ENCODE data around the gene ZNF341.

The ZNF341 gene

DNA sequence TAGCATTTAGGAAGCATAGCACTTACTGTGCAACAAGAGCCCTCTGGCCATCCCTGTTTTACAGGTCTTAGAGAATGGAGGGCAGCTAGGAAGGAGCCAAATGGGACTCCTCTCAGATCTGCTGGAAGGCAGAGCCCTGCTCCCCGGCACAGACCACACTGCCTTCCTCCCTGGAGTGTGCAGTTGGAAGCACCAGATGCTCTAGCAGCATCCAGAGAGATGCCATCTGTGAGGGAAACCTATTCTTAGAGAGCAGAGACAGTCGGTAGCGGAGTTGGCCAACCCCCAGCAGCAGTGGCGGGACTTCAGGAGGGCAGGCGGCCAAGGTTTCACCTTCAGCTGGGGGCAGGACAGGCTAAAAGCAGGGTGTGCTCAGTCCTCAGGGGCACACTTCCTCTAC lies 28.9 kb upstream of the ZNF341 start:
- DNase-seq (ENCODE audit: low spot score): no peak

DNA sequence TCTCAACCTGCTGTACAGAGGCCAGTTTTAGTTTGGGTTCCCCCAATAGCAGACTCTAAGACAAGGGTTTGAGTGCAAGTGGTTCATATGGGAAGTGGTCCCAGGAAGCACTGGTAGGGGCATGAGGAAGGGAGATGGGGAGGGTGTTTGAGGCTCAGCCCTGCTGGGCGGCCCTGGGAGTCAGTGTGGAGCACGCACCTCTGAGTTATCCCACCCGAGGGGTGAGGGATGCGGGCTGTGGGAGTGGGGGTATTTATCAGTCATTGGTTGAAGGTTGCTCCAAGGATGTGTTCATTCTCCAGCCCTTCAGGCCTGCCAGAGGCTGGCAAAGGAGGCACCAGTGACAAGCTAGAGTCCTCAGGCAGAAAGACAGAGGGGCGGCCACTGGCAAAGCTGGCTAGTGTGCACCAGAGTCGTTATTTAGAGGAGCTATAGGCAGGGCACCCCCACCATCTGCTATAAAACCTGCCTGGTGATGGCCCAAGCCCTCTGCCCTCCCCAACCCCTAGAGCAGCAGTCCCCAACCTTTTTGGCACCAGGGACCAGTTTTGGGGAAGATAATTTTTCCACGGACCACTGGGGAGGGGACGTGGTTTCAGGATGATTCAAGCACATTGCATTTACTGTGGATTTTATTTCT lies 28.2 kb upstream of the ZNF341 start:
- no peak for DNase-seq (ENCODE audit: low spot score)

DNA sequence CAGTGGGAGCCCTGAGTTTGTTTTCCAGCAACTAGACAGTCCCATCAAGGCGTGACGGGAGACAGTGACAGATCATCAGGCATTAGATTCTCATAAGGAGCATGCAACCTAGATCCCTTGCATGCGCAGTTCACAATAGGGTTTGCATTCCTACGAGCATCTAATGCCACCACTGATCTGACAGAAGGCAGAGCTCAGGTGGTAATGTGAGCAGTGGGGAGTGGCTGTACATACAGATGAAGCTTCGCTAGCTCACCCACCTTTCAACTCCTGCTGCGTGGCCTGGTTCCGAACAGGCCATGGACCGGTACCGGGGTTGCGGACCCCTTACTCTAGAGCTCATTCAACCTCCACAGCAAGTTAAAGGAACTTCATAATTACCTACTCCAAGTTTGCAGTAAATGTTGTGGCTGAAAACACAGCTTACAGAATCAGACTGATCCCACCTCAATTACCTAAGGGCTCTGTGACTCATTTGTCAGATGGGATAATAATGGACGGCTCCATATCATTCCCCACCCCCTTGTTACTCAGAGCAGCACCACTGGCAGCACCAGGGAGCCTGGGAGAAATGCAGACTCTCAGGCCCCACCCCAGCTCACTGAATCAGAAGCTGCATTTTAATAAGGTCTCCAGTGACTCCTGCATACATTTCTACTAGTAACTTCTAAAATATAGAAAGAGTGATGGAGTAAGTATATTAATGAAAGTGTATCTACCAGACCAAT lies 27.4 kb upstream of the ZNF341 start:
- no peak for DNase-seq (ENCODE audit: low spot score)

DNA sequence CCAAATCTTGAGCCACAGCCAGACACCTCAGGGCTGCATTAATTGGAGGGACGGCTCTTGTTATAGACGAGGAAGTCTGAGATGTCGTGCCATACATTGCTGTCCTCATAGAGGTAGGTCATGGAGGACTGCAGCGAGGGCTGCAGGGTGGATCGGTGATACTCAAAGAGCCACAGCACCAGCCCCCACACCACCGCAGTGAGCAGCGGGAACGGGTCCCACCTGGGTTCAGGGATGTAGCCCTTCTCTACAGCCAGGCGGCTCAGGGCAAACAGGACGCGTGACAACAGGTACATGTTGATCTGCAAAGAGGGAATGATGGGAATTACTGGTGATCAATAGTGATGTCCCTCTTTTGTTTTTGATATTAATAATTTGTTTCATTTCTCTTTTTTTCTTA lies 24.1 kb upstream of the ZNF341 start:
- DNase-seq (ENCODE audit: low spot score): no peak

DNA sequence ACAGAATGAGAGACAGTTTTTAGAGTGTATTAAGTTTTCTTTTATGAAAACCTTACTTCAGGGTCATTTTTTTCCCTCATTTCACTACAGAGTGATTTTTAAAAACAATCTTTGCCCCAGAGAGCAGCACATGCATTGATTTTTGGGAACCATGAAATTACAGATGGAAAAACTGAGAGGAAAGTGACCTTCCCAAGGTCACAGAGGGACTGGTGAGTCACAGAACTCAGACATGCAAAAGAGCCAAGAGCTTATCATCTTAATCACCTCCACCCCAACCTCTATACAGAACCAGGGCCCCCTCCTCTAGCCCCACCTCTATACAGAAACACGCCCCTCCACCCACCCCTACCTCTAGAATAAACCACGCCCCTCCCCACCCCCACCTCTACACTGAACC lies 22.4 kb upstream of the ZNF341 start:
- no peak for DNase-seq (ENCODE audit: low spot score)

DNA sequence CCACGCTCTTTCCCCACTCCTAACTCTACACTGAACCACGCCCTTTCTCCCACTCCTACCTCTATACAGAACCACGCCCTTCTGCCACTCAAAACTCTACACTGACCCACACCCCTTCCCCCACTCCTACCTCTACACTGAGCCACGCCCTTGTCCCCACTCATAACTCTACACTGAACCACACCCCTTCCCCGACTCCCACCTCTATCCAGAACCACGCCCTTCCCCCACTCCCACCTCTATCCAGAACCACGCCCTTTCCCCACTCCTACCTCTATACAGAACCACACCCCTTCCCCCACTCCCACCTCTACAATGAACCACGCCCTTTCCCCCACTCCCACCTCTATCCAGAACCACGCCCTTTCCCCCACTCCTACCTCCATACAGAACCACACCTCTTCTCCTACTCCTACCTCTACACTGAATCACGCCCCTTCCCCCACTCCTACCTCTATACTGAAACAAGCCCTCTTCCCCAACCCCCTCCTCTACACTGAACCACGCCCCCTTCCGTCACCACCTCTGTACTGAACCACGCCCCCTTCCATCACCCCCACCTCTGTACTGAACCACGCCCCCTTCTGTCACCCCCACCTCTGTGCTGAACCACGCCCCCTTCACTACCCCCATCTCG lies 21.8 kb upstream of the ZNF341 start:
- DNase-seq (ENCODE audit: low spot score): no peak

DNA sequence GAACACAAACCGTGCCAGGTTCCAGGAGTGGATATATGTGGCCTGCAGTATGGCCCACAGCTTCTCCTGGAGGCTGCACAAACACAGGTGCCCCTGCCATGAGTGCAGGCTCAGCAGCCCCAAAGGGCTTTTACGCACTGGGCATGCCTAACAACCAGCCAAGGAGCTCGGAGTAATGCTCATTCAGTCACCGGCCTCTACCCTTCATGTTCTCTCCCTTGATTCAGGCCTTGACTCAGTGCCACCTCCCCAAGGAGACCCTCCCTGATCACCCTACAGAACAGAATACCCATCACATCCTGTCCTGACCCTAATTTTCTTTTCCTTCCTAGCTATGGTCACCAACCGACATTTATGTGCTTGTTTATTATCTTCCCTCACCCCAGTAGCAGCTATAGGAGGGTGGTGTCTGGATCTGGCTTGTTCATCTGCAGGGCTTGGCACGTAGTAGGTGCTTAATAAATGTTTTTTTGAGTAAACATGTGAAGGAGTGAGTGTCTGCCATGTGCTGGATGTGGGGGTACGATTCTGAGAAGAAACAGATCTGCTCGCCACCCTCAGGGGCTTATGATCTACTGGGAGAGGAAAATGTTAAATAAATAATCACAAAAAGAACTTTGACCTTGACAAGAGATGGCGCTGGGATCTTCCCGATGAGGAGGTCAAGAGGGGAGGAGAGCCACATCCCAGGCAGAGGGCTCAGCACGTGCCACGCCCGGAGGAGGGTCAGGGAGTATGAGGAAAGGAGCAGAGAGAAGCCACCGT lies 20.9 kb upstream of the ZNF341 start:
- no peak for DNase-seq (ENCODE audit: low spot score)

DNA sequence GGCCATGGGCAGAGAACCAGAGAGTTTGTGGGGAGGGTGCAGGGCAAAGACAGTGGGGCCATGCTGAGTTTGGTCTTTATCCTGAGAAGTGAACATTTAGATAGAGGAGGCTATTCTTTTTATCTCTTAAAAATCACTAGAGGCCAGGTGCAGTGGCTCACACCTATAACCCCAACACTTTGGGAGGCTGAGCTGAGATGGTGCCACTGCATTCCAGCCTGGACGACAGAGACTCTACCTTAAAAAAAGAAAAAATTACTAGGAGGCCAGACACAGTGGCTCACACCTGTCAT lies 20.4 kb upstream of the ZNF341 start:
- no peak for DNase-seq (ENCODE audit: low spot score)

DNA sequence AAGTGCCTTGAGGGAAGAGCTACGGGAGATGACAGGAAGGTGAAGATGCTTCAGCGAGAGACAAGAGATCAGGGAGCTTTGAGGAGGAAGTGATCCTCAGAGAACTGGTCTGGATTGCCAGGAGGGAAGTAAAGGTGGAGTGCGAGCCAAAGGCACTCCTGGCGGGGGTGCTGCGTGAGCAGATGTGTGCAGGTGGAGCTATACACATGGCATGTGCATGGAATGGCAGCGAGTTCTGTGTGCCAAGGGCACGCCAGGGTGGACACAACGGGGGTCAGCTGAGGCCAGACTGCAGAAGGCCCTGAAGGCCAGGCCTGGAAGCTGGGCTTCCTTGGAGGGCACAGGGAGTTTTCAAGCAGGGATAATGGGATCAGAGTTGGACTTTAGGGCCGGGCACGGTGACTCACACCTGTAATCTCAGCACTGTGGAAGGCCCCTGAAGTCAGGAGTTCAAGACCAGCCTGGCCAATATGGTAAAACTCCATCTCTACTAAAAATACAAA lies 17.9 kb upstream of the ZNF341 start:
- no peak for DNase-seq (ENCODE audit: low spot score)

DNA sequence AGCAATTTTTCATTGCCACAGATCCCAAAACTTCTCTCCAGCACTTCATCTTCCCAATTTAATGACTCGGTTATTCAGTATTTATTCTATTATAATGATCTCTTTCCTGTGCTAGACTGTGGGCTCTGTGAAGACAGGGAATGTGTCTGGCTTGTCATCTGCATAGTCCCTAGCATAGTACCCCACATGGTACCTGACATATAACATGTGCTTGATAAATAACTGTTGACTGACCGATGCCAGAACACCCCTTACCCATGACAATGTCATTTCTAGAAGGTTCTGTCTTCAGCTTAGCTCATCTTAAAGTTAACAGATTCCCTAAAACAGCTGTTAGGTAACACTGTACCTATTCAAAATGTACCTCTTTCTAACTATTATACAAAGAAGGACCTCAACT lies 15.3 kb upstream of the ZNF341 start:
- no peak for DNase-seq (ENCODE audit: low spot score)

DNA sequence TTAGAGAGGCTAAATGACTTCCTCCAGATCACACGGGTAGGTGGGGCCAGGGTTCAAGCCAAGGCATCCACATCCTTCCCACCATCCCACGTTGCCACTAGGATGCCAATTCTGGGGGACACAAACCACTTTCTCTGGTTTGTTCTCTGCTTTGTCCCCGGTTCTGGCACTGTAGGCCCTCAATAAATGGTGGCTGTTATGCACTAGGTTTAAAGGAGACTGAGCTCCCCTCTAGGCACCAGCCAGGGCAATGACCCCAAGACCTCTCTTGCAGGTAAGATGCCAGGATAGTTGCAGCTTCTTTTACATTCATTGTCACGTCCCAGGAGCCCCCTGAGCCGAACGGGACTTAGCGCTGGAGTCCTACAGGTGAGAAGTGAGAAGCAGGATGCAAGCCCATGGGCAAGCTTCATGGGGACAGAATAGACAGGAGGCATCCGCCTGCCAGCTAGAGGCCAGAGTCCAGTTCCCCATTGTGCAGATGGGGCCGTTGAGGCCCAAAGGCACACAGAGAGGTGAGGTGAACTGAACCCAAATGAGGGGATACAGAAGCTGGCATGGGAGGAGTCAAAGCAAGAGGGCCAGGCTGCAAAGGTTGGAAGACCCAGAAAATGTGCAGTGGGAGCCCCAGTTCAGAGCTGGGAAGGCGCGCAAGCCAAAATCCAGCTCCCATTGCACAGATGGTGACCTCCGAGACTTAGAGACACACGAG lies 12.4 kb upstream of the ZNF341 start:
- no peak for DNase-seq (ENCODE audit: low spot score)

DNA sequence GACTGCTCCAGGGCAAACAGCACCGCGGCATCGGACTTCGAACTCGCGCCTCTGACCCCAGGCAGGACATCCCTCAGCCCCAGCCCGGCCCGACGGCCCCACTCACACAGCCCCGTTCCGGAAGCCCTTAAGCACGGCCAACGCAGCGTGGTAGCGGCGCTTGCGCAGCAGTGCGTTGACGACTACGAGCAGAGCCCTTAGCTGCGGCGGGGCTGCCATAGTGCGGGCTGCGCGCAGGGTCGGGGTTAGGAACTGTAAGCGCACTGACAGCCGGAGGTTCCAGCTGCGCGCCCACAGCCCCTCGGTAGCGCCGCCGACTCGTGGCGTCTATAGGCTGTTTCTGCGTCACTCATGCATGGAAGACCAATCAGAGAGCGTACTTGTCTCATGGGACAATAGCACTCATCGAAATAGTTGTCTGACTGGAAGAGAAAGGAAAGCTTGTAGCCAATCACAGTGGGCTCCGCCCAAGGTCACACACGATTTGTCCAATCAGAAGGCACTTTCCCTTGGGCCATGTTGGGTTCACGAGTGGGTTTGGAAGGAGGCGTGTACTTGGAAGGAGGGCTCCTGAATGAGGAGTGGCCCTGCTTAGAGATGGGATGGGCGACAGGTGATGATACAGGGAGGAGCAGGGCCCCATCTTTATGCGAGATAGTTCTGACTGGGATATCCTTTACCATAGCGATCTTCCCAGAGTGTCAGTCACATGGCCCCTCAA lies 11.6 kb upstream of the ZNF341 start, which contains the start of gene PXMP4:
TSS of gene PXMP4 (minus strand) at position 322 of the 721 bp plus-strand sequence. CDS start at position 219, 103 bp downstream.
- peak; percentile 100 for DNase-seq (ENCODE audit: low spot score)

DNA sequence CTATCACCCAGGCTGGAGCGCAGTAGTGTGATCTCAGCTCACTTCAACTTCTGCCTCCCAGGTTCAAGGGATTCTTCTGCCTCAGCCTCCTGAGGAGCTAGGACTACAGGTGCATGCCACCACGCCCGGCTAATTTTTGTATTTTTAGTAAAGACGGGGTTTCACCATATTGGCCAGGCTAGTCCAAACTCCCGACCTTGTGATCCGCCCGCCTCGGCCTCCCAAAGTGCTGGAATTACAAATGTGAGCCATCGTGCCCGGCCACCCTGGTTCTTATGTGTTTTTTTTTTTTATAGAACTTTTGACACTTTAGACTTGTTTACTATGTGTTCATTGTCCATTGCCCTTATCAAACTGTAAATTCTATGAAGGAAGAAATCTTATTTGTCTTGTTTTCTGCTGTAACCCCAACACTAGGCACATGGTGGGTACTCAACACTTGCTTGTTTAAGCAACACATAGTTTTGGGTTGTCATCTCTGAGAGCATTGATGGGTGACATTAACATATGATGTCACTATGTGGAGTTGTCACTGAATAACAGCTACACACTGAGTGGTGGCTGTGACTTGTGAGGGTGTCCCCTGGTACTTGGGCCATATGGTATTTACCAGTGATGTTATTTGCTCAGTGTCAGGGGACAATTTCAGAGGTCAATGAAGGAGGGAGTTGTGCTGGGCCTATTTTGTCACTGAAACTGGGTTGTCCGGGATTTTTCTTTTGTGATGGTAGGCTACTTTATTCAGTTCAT lies 10.2 kb upstream of the ZNF341 start:
- no peak for DNase-seq (ENCODE audit: low spot score)

DNA sequence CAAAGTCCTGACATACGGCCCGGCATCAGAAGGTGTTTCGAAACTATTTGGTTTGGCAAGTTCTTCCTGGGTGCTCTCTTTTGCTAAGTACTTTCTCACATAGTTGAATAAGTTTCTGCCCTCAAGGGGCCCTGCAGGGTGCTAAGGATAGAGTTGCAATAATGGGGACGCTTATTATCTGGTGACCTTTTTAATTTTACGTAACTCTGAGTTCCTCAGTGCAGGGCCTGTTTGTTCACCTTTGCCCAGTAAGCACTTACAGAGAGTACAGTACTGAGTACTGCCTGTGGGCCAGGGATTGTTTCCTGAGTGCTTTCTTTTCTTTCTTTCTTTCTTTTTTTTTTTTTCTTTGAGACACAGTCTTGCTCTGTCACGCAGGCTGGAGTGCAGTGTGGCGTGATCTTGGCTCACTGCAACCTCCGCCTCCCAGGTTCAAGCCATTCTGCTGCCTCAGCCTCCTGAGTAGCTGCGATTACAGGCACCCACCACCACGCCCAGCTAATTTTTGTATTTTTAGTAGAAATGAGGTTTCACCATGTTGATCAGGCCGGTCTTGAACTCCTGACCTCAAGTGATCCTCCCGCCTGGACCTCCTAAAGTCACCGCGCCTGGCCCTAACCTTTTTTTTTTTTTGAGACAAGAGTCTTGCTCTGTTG lies 7.2 kb upstream of the ZNF341 start:
- no peak for DNase-seq (ENCODE audit: low spot score)

DNA sequence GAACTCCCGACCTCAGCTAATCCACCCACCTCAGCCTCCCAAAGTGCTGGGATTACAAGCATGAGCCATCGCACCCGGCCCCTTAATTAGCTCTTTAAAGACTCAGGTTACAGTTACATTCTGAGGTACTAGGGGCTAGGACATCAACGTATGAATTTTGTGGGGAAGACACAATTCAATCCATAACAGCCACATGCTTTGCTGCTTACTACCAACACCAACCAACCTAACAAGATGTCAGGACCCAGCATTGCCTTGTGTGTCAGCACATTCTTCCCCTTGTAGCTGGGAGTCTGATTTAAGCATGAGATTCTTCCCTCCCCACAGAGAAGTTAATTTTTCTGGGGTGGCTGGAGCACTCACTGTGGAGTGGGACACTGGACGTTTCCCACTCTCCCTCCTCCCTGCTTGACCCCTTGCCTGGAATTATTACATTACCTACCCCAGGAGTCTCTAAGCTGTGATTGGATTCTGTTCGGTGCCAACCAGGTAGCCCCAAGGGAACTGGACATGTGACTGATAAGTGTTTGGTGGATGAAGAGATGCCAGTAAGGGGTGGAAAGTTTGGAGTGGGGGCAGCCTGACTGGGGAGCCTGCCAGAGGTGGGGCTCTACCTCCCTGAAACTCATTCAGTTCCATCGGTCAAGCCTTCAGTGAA lies 6.1 kb upstream of the ZNF341 start:
- no peak for DNase-seq (ENCODE audit: low spot score)

DNA sequence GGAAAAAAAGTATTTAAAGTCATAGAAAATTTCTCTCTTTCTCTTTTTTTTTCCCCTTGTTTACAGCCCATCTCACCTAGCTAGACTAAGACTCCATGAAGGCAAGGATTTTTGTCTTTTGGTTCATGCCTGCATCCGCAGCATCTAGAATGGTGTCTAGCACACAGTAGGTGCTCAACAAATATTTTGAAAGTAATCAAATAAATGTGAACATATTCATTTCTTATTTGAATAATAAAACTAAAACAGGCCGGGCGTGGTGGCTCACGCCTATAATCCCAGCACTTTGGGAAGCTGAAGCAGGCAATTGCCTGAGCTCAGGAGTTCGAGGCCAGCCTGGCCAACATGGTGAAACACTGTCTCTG lies 4.7 kb upstream of the ZNF341 start:
- DNase-seq (ENCODE audit: low spot score): no peak

DNA sequence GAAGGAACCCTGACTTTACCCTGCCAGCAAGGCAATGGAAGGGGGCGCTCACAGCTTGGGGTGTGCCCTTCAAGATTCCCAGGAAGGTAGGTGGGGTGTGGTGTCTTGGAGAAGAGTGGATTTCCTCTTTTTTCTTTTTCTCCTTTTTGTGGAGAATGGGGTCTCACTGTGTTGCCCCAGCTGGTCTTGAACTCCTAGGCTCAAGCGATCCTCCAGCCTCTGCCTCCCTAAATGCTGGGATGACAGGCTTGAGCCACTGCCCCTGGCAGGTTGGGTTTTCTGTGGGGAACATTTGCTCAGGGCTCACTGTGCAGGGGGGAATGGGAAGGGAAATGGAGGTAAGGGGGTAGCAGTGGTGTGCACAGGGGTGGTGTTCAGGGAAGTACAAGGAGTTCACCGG lies 4.0 kb upstream of the ZNF341 start:
- DNase-seq (ENCODE audit: low spot score): no peak

DNA sequence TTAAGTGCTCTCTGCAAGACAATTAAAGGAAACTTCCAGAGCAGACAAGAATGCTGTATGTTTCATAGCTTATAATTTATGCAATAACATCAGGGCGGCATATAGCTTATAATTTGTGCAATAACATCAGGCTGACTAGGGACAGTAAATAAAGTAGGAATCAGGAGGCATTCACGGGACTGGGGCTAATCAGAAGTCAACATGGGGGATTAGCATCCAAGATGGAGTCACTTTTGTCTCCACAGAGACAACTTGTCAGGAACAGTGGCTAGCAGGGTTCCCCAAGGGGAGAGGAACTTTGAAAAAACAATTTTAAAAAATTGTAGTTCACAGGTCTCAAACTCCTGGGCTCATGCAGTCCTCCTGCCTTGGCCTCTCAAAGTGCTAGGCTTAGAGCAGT lies 3.3 kb upstream of the ZNF341 start:
- no peak for DNase-seq (ENCODE audit: low spot score)

DNA sequence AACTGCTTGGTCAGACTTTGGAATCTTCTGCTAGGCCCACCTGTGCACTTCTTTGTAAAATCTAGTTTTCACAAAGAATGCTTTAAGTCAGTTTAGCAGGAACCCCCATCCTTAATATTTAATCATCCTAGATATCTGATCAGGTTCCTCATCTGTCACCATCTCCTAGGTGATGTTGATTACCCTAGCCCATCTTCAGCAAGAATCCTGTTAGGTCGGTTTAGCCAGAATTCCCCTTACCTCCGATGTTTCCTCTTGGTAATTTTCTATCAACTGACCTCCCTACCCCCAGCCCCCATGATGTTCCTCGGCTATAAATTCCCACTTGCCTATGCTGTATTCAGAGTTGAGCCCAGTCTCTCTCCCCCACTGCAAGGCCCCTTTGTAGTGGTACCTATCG lies 2.7 kb upstream of the ZNF341 start:
- no peak for DNase-seq (ENCODE audit: low spot score)

Measured in pons (tissue), 1 donor.